GM15510 (cell line): ENCODE measurements around the gene CDH16.

ENCODE experiments used
- POLR2A ChIP-seq: IDR thresholded peaks from 3 replicates; pipeline ENCODE4 v1.6.1; 2011; ENCODE audit warnings: borderline replicate concordance; ENCODE audit not compliant: insufficient read length; ENCODE audit errors: extremely low read depth

CDH16 gene

DNA sequence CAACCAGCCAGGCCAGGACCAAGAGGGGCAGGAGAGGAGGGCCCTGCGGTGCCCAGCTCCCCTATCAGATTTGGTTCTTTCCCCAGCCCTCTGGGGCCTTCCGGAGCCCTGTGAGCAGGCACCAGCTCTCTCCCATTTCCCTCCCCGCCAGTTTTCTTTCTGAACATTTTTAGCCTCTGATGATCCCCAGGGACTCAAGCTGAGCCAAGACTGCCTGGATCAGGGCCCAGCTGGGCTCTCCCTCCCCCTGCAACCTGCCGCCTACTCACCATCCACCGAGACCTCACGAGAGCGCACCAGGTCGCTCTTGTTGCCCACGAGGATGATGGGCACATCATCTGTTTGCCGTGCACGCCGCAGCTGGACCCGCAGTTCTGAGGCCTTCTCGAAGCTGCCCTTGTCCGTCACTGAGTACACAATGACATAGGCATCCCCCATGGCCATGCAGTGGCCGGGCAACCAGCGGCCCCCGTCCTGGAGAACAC lies 4.6 kb upstream of the CDH16 start:
- TF ChIP-seq POLR2A: no peak

GRCh38 chr16:66921729-66922450 lies 3.2 kb upstream of the CDH16 start:
- no peak for TF ChIP-seq POLR2A

DNA sequence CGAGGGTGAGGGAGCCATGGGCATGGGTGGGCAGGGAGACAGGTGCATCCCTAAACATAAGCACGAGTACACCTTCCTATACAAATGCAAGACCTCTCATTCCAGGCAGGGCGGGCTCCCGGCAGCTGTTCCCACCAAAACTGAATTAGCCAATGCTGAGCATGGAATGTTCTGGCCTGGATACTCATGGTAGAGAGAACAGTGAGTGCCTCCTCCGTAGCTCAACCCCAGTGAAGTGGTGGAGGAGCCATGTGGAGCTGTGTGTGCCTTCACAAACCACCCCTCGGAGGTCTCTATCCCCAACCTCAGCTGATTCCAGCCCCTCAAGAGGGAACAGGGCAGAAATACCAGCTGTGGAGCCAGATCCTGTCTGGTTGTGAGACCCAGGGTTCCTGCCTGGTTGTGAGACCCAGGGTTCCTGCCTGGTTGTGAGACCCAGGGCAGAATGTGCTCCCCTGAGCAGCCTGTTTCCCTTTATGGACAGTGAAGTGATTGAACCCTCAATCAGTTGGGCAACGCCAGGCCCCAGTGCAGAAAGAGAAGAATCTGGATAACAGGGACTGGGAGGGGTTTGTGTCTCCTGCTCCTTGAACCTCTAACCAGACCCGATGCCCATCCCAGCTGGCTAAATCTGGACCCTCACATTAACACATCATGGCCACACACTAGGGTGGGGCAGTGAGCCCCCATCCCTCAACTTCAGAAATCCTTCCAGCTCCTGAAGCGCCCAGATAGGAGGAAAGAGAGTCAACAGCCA lies 2.4 kb upstream of the CDH16 start:
- TF ChIP-seq POLR2A: no peak

DNA sequence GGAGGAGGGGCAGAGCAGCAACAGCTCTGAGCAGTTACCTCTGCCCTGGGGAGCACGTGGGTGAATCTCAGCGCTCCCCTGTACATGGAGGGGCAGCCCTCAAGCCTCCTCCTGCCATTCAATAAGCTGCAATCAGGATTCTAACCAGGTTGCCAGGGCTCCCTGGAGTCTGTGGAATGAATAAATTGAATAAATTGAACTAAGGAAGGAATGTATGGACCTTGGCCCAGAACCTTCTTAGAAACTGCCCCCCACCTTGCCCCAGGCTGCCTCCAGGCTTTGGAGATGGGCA lies 1.6 kb upstream of the CDH16 start:
- TF ChIP-seq POLR2A: no peak

DNA sequence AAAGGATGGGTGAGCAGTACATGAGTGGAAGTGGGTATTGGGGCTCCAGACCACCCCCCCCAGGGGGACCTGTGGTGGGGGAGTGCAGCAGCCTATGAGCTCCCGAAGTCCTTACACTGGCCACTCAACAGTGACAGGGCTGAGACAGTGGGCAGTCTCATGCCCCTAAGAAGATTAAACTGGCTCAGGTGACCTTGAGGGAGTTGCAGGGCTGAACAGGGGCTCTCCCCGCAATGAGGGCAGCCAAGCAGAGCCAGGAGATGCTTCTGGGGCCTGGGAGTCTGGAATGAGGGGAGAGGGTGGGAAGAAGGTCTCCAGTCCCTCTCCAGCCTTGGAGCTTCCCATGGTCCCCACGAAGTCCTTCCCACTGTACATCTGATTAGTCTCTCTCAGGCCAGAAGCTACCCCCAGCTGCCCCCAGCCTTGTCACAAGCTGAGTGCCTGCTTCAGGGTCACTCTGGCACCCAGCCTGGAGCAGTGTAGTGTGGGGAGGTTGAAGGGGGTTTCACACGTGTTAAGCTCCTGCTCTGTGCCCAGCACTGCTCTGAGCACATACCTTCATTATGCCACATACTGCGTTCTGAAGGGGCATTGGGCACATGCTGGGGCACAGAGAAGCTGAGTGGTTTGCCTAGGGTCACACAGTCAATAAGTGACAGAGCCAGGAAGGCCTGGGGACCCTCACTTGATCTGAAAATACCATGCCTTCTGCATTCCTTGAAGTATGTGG lies 1.0 kb upstream of the CDH16 start:
- no peak for TF ChIP-seq POLR2A

DNA sequence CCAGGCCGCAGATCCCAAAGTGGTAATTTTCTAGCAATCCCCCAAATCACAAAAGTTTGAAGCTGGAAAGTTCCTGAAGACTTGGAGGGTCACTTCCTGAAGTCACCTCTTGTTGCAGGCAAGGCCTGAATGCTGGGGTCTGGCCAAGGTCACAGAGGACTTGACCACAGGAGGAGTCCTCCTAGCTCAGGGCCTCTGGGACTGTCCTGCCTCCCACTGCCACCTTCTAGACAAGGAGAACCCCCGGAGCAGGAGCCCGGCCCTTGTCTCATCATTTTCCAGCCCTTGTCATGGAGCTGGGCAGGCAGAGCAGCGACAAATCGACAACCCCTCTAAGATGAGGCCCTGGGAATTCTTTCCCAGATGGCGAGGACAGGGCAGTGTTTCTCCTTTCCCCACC lies 330 bp downstream of the CDH16 start:
- TF ChIP-seq POLR2A: no peak

- no peak for TF ChIP-seq POLR2A
These were observed 944 bp downstream of the CDH16 start for GRCh38 chr16:66917741-66918140.

GRCh38 chr16:66916518-66916917 lies 2.2 kb downstream of the CDH16 start:
- no peak for TF ChIP-seq POLR2A

- TF ChIP-seq POLR2A: no peak
These were observed 3.6 kb downstream of the CDH16 start for GRCh38 chr16:66915041-66915440.

GRCh38 chr16:66914541-66914940 lies 4.1 kb downstream of the CDH16 start:
- no peak for TF ChIP-seq POLR2A

DNA sequence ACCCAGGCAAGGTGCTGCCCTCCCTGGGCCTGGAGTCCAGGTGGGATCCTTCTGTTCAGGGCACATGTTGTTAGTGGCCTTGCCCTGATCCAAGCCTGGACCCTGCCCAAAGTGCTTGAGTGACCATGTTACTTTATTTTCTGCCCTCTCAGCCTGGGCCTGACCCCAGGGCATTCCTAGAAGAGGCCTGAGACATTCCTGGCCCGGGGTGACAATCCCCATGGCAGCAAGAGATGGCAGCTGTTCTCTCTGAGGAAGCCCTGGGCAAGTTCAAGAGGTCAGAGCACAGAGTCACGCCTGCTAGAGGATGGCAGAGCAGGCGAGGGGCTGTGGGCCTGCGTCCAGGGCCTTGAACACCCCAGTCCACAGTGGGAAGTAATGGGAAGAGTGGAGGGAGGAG lies 5.0 kb downstream of the CDH16 start:
- no peak for TF ChIP-seq POLR2A

DNA sequence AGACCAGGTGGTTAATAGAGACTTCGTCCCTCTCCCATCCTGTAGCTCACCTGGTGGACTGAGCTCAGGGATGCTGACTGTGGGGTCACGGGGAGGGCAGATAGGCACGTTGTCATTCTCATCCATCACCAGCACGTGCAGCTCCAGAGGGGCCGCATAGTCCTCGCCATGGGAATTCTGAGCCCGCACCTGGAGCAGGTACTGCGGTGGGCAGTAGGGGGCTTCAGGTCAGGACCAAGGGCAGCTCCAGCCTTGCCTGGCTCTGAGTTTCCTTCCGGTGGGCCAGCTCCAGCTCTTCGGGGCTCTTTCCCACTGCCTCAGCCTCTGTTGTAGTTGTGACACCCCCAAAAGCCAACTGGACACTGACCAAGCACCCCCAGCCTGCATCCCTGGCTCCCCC lies 5.6 kb downstream of the CDH16 start:
- no peak for TF ChIP-seq POLR2A

DNA sequence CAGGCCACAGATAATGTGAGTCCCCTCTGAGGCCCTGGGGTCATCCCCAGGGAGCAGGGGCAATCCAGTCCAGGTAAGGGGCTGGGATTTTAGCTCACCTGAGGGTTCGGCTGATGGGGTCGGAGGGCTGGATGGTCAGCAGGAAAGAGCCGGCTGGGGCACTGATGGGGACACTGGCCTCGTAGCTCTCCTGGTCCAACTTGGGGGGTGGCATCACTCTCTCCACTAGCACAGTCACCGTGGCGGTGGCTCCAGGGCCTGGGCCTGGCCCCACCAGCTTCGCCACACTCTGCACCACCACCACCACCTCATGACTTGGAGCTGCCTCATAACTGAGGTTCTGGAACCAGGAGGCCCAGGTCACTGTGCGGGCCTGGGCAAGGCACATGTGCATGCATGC lies 6.9 kb downstream of the CDH16 start:
- no peak for TF ChIP-seq POLR2A

- TF ChIP-seq POLR2A: no peak
These were observed 7.6 kb downstream of the CDH16 start for GRCh38 chr16:66911112-66911511.

DNA sequence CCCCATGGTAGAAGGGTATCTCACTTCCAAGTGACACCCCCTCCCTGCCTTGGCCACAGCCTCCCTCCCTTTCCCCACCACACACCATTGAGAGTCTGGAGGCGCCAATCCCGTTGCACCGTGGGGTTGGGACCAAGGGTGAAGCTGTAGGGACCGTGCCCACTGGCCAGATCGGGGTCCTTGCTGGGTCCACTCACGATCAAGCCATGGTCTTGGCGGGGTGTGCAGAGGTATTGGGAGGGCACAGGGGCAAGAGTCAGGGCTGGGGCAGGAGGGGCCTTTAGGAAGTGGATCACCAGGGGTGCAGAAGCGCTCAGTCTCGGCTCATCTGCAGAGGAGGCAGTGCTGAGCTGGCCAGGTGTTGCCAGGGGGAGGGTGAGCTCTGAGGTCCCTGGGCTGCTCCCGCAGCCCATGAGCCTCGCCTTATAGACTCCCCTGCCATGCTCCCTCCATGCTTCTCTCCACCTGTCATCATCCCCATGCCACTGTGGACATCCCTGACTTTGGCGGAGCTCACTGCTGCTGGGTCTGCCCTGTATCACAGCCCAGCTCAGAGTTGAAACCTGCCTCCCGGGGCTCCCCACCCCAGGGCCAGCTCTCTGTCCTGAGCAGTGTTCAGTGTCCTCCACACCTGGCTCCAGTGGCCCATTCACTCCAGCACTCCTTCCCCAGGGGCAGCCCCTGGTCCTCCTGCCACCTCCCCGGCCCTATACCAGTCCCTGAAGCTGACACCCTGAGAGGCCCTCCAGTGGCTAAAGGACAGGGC lies 8.3 kb downstream of the CDH16 start:
- no peak for TF ChIP-seq POLR2A
